CD4-positive, alpha-beta T cell treated with Interleukin-15 for 4 hours (primary cell): ENCODE results near the gene FAM219A.
"Not testable (repeated sequence)": the region's sequence is repeated elsewhere in the genome, so short reads cannot be mapped to it uniquely, and the experiment has no call there.

Experiments
- DNase-seq: peaks from one replicate; pipeline ENCODE4 v3.0.0-alpha.2; 2020; ENCODE audit warnings: low spot score

The FAM219A gene

GRCh38 chr9:34443976-34444375 lies 14.4 kb downstream of the FAM219A start:
- DNase-seq, result no peak

- no peak for DNase-seq
These were observed 14.8 kb downstream of the FAM219A start for GRCh38 chr9:34443533-34443932.

- no peak for DNase-seq
These were observed 15.6 kb downstream of the FAM219A start for GRCh38 chr9:34442770-34443169.

GRCh38 chr9:34440017-34440416 lies 18.4 kb downstream of the FAM219A start:
- no peak for DNase-seq

GRCh38 chr9:34438465-34438864 lies 19.9 kb downstream of the FAM219A start:
- DNase-seq, result not testable (repeated sequence)

GRCh38 chr9:34437926-34438307 lies 20.5 kb downstream of the FAM219A start:
- DNase-seq, result not testable (repeated sequence)

- DNase-seq, result peak; percentile 72
These were observed 21.1 kb downstream of the FAM219A start for GRCh38 chr9:34437006-34437925.

GRCh38 chr9:34431667-34432066 lies 26.7 kb downstream of the FAM219A start:
- DNase-seq, result no peak

- DNase-seq, result no peak
These were observed 27.4 kb downstream of the FAM219A start for GRCh38 chr9:34430843-34431437.

GRCh38 chr9:34428325-34428958 lies 29.9 kb downstream of the FAM219A start:
- no peak for DNase-seq

- DNase-seq, result no peak
These were observed 31.9 kb downstream of the FAM219A start for GRCh38 chr9:34426347-34427074.

GRCh38 chr9:34419716-34420504 lies 38.5 kb downstream of the FAM219A start:
- no peak for DNase-seq

- DNase-seq, result no peak
These were observed 40.6 kb downstream of the FAM219A start for GRCh38 chr9:34417734-34418133.

GRCh38 chr9:34413231-34413852 lies 45.0 kb downstream of the FAM219A start:
- no peak for DNase-seq

- no peak for DNase-seq
These were observed 46.0 kb downstream of the FAM219A start for GRCh38 chr9:34412336-34412735.

- no peak for DNase-seq
These were observed 49.2 kb downstream of the FAM219A start for GRCh38 chr9:34409154-34409553.

- DNase-seq, result no peak
These were observed 50.2 kb downstream of the FAM219A start for GRCh38 chr9:34408173-34408572.

- DNase-seq, result no peak
These were observed 52.2 kb downstream of the FAM219A start for GRCh38 chr9:34406219-34406618.

GRCh38 chr9:34405719-34406118 lies 52.7 kb downstream of the FAM219A start:
- DNase-seq, result no peak

GRCh38 chr9:34403554-34404380 lies 54.6 kb downstream of the FAM219A start:
- DNase-seq, result peak; percentile 47
